Upper lobe of left lung (tissue), 6 donors: Measurements from ENCODE around the gene SLC7A6. TPM values are rescaled to one million over a fixed set of nuclear protein-coding genes. Genes with fewer than 3 reads are reported as not detected.

Experiments used
- ATAC-seq, 2 donors: fragments of 200-7000 bp; cut with Tn5 transposase; one replicate each; pipeline ENCODE4 v1.9.1; 2022; ENCODE audit warnings: mild to moderate bottlenecking in 2 of 2, moderate library complexity in 2 of 2; ENCODE audit not compliant: low FRiP score in 2 of 2
- DNase-seq, 2 donors: peaks; one replicate each; pipeline ENCODE4 v3.0.0-alpha.2; 2019 to 2020
- H3K27ac ChIP-seq, 4 donors: fragments of 200-600 bp; sonication (generic); one replicate each; pipeline ENCODE4 v1.5.1; 2016 to 2019
- H3K27me3 ChIP-seq, 4 donors: fragments of 200-600 bp; sonication (generic); one replicate each; pipeline ENCODE4 v1.5.1; 2017 to 2019
- H3K36me3 ChIP-seq, 4 donors: fragments of 200-600 bp; sonication (generic); one replicate each; pipeline ENCODE4 v1.5.1; 2016 to 2019
- H3K4me1 ChIP-seq, 4 donors: fragments of 200-600 bp; sonication (generic); one replicate each; pipeline ENCODE4 v1.5.1; 2018 to 2019
- H3K4me3 ChIP-seq, 4 donors: fragments of 200-600 bp; sonication (generic); one replicate each; pipeline ENCODE4 v1.5.1; 2017 to 2019; ENCODE audit warnings: mild to moderate bottlenecking in 2 of 4, moderate library complexity in 1 of 4
- H3K9me3 ChIP-seq, 4 donors: fragments of 200-600 bp; sonication (generic); one replicate each; pipeline ENCODE4 v1.5.1; 2018 to 2019
- CTCF ChIP-seq, 6 experiments: fragments of 450-650 bp in 4 of 6; fragments of 200-600 bp in 2 of 6; sonication (generic) in 2 of 6; IDR thresholded peaks; one replicate each; pipeline ENCODE4 v1.5.1; 2016 to 2019; ENCODE audit warnings: antibody characterized with exemption in 6 of 6
- EP300 ChIP-seq, 4 donors: sonication (generic); formaldehyde crosslinking; IDR thresholded peaks; one replicate each; pipeline ENCODE4 v1.5.1; 2017; ENCODE audit warnings: antibody characterized with exemption in 4 of 4, control low read depth in 2 of 4
- POLR2A ChIP-seq, 4 donors: fragments of 450-650 bp; IDR thresholded peaks; one replicate each; pipeline ENCODE4 v1.5.1; 2016 to 2017; ENCODE audit warnings: antibody characterized with exemption in 4 of 4, mild to moderate bottlenecking in 2 of 4
- POLR2AphosphoS5 ChIP-seq, 2 donors: sonication (generic); formaldehyde crosslinking; IDR thresholded peaks; one replicate each; pipeline ENCODE4 v1.5.1; 2017; ENCODE audit warnings: antibody characterized with exemption in 2 of 2
- WGBS, 2 donors: methylation state at CpG; one replicate each; pipeline ENCODE4 v1.1.5; 2017 to 2018; 5-methylcytosine and 5-hydroxymethylcytosine counted together
- total RNA-seq, 6 donors: library from RNA; depleted of rRNA in 4 of 6; stranded (reverse); fragments of >200 nt in 4 of 6; gene quantifications; one replicate each; pipeline versions ENCODE4 v1.1.0 to v1.2.1, GENCODE V29; 2016 to 2021
- donor health status: DM: no; HTN: no; CAD: no; lungs with moderate emphysema.
- donor health status: DM: no; HTN: yes; CAD: no; lungs with severe emphysema.

SLC7A6 gene
- total RNA-seq, 6 donors from 2014 or later, result 44.9 to 109 (median 49.5) TPM

GRCh38 chr16:68227850-68228553, 36.3 kb upstream of the SLC7A6 start:
- H3K4me1 ChIP-seq, result peaks cover 3 to 33% (median 27%) of the 10 kb centered on the region in 4 donors
- H3K4me3 ChIP-seq, result no peak overlapping the region
- DNase-seq, result no peak
- WGBS, 2 donors, result 49 to 71% methylated on average over 2 of the region's 2 CpGs
- TF ChIP-seq CTCF (IDR thresholded peaks at IDR 0.05), result peak in 1 of 6 experiments; percentile 21
- TF ChIP-seq EP300 (IDR thresholded peaks at IDR 0.05), result no peak
- H3K9me3 ChIP-seq, result no peaks in the 10 kb centered on the region
- peaks cover 0 to 54% (median 24%) of the 10 kb centered on the region in 4 donors for H3K36me3 ChIP-seq
- no peak for ATAC-seq
- H3K27ac ChIP-seq, result peak overlapping the region in 2 of 4 donors; percentile 6 to 44
- H3K27me3 ChIP-seq, result no peaks in the 10 kb centered on the region

DNA sequence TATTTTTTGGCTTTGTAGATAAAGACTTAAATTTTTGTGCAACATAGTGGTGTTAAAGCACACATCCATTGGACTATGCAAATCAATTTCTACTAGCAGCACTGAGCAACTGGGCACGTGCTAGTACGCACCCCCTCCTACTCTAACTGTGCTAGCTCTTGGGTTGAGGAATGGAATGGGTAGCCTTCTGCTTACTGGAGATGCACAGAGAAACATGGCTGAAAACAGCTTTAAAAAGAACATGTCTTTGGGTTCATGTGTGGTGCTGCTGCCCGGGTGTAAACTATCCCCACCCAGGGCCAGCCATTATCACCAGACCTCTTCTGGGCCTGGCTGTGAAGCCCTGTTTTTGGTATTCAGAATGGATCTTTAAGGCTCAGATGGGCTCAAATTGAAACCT, 35.7 kb upstream of the SLC7A6 start:
- no peaks in the 10 kb centered on the region for H3K9me3 ChIP-seq
- H3K4me1 ChIP-seq, result peaks cover 3 to 39% (median 32%) of the 10 kb centered on the region in 4 donors
- H3K4me3 ChIP-seq, result no peak overlapping the region
- DNase-seq (no peak), ATAC-seq (no peak)
- peak overlapping the region in 2 of 4 donors; percentile 11 to 30 for H3K27ac ChIP-seq
- TF ChIP-seq POLR2A (IDR thresholded peaks at IDR 0.05) (no peak), POLR2AphosphoS5 (IDR thresholded peaks at IDR 0.05) (no peak), EP300 (IDR thresholded peaks at IDR 0.05) (no peak), CTCF (IDR thresholded peaks at IDR 0.05) (no peak)
- 78 to 87% methylated on average over 3 of the region's 3 CpGs for WGBS, 2 donors
- H3K36me3 ChIP-seq, result peaks cover 0 to 52% (median 24%) of the 10 kb centered on the region in 4 donors
- no peaks in the 10 kb centered on the region for H3K27me3 ChIP-seq

DNA sequence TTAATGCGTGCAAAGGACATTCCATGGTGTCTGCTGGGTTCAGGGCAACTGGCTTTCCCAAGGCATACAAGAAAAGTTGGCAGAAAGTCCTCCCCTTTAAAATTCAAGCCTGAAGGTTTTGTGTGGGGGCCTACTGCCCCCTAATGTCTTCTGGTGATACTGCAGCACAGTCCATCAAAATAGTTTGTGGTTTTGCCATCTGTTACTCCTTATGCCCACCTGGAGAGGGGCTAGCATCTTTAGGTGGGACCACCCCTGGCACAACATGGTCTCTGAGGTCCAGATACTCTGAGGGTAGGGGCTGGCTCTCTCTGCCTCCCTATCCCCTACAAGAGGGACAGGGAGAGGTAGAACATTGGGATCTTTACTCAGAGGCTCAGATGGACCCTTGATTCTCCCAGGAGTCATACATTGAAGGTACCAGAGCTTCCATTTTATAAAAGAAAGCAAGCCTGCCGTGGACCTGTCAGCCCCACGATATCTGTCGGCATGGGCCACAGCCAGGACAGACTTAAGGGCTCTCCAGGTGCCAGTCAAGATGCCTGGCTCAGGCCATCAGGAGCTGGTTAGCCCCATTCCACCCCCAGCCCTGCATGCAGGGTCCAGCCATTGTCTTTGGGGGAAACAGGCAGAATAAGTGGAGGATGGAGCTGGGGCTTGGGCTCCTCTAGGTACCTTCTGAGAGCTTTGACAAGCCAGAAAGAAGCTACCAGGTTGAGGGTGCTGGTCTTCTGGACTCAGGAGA, 34.7 kb upstream of the SLC7A6 start:
- TF ChIP-seq CTCF (IDR thresholded peaks at IDR 0.05) (peak; percentile 66 to 87 (median 82)), POLR2AphosphoS5 (IDR thresholded peaks at IDR 0.05) (no peak)
- Histone ChIP-seq H3K27ac (peak overlapping the region in 1 of 4 donors; percentile 19), H3K27me3 (no peaks in the 10 kb centered on the region), H3K4me3 (no peak overlapping the region), H3K9me3 (no peaks in the 10 kb centered on the region), H3K36me3 (peaks cover 0 to 52% (median 24%) of the 10 kb centered on the region in 4 donors), H3K4me1 (peaks cover 3 to 49% (median 39%) of the 10 kb centered on the region in 4 donors)
- 54 to 55% methylated on average over 4 of the region's 4 CpGs for WGBS, 2 donors
- ATAC-seq (peak in 1 of 2 donors; percentile 59), DNase-seq (no peak)

DNA sequence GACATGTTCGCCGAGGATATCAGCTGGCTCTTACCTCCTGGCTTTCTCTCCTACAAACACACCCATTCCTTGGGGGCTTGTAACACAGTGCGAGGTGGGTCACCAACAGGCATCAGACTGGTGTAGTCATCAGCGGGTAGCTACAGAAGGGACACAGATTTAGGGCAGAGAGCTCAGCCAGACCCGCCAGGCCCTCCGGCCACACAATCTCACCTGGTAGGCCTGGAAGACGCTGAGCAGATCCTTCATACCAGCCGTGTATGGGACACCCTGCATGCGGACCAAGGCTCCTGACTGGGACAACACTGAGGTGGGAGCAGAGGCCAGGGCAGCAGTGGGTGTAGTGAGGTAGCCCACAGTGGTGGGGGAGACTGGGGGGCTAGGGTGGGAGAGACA, 34.2 kb upstream of the SLC7A6 start:
- peaks cover 3 to 52% (median 39%) of the 10 kb centered on the region in 4 donors for H3K4me1 ChIP-seq
- H3K4me3 ChIP-seq, result no peak overlapping the region
- TF ChIP-seq POLR2A (IDR thresholded peaks at IDR 0.05) (no peak), EP300 (IDR thresholded peaks at IDR 0.05) (no peak), CTCF (IDR thresholded peaks at IDR 0.05) (no peak), POLR2AphosphoS5 (IDR thresholded peaks at IDR 0.05) (no peak)
- DNase-seq, result no peak
- H3K27me3 ChIP-seq, result no peaks in the 10 kb centered on the region
- 90 to 93% methylated on average over 4 to 9 of the region's 9 CpGs for WGBS, 2 donors
- peak overlapping the region in 1 of 4 donors; percentile 19 for H3K27ac ChIP-seq
- peaks cover 0 to 49% (median 24%) of the 10 kb centered on the region in 4 donors for H3K36me3 ChIP-seq
- no peak for ATAC-seq
- no peaks in the 10 kb centered on the region for H3K9me3 ChIP-seq
